B cell (primary cell): ENCODE measurements around the gene CYP4A22. TPM values are rescaled to one million over a fixed set of nuclear protein-coding genes. Genes with fewer than 3 reads are reported as not detected.
"Not testable (repeated sequence)": the region's sequence is repeated elsewhere in the genome, so short reads cannot be mapped to it uniquely, and the experiment has no call there.

ENCODE experiments used
- ATAC-seq: fragments of 200-7000 bp; cut with Tn5 transposase; one replicate; pipeline ENCODE4 v1.10.0; 2021; ENCODE audit warnings: low read depth, mild to moderate bottlenecking, moderate number of reproducible peaks, moderate library complexity
- CTCF ChIA-PET: fragments of 350-600 bp; sonication (Branson Sonifier 250); formaldehyde crosslinking; loops from one replicate; lab custom pipeline; 2021; ENCODE audit warnings: antibody characterized with exemption, inconsistent platforms; lab: Charles Lee
- POLR2A ChIA-PET: fragments of 350-600 bp; sonication (Branson Sonifier 250); formaldehyde crosslinking; loops from one replicate; lab custom pipeline; 2021; ENCODE audit warnings: antibody characterized with exemption; lab: Charles Lee
- DNase-seq: peaks from one replicate; pipeline ENCODE4 v3.0.0; 2013
- H2AFZ ChIP-seq: 2 replicates; pipeline ENCODE4 v1.6.1; 2012; ENCODE audit warnings: mild to moderate bottlenecking, low read depth, low read length; ENCODE audit not compliant: insufficient read depth, poor library complexity, severe bottlenecking
- H3K27ac ChIP-seq, 2 donors: 1 replicate in 1 of 2; 2 replicates in 1 of 2; pipeline ENCODE4 v1.5.1; 2012 to 2013; ENCODE audit warnings: low read length in 2 of 2, mild to moderate bottlenecking in 2 of 2, moderate library complexity in 1 of 2
- H3K27me3 ChIP-seq, 4 experiments: fragments of 200-600 bp in 1 of 4; sonication (generic) in 1 of 4; replicated peaks in 1 of 4; 1 replicate in 2 of 4; 2 replicates in 2 of 4; pipeline versions ENCODE4 v1.6.1 to v1.7.0; 2013 to 2016; ENCODE audit warnings: low read length in 3 of 4, mild to moderate bottlenecking in 2 of 4, mixed read lengths in 1 of 4, moderate library complexity in 1 of 4; ENCODE audit not compliant: insufficient read depth in 4 of 4, control insufficient read depth in 3 of 4; ENCODE audit errors: control extremely low read depth in 1 of 4
- H3K36me3 ChIP-seq, 2 experiments: replicated peaks in 1 of 2; 1 replicate in 1 of 2; 2 replicates in 1 of 2; pipeline versions ENCODE4 v1.6.1 to v1.7.1; 2013; ENCODE audit warnings: low read length in 1 of 2; ENCODE audit not compliant: insufficient read depth in 2 of 2, control insufficient read depth in 1 of 2; ENCODE audit errors: control extremely low read depth in 1 of 2, extremely low read depth in 1 of 2
- H3K4me1 ChIP-seq, 2 donors: fragments of 200-600 bp in 1 of 2; sonication (generic) in 1 of 2; 1 replicate in 1 of 2; 2 replicates in 1 of 2; pipeline versions ENCODE4 v1.5.1 to v1.6.1; 2013 to 2017; ENCODE audit warnings: low read length in 2 of 2; ENCODE audit not compliant: control insufficient read depth in 2 of 2, insufficient read depth in 2 of 2
- H3K4me2 ChIP-seq: replicated peaks from 2 replicates; pipeline ENCODE3; 2012; ENCODE audit warnings: mild to moderate bottlenecking, low read depth, low read length; ENCODE audit not compliant: poor library complexity, severe bottlenecking
- H3K4me3 ChIP-seq, 5 experiments: fragments of 200-600 bp in 1 of 5; sonication (generic) in 1 of 5; 1 replicate in 3 of 5; 2 replicates in 2 of 5; pipeline versions ENCODE4 v1.5.1 to v1.7.0; 2011 to 2016; ENCODE audit warnings: low read length in 4 of 5, mild to moderate bottlenecking in 4 of 5, low read depth in 2 of 5, control low read depth in 1 of 5, moderate library complexity in 1 of 5; ENCODE audit not compliant: insufficient read depth in 1 of 5; ENCODE audit errors: control extremely low read depth in 1 of 5, extremely low read depth in 1 of 5
- H3K79me2 ChIP-seq: fragments of 200-600 bp; sonication (generic); one replicate; pipeline ENCODE4 v1.6.0; 2016; ENCODE audit warnings: low read length; ENCODE audit not compliant: control insufficient read depth, insufficient read depth
- H3K9ac ChIP-seq: fragments of 200-600 bp; sonication (generic); 2 replicates; pipeline ENCODE4 v1.6.1; 2017; ENCODE audit warnings: mild to moderate bottlenecking, low read length, moderate library complexity
- H3K9me3 ChIP-seq, 3 donors: one replicate each; pipeline versions ENCODE4 v1.6.1 to v1.7.1; 2013; ENCODE audit warnings: low read length in 2 of 3; ENCODE audit not compliant: control insufficient read depth in 2 of 3, insufficient read depth in 1 of 3; ENCODE audit errors: control extremely low read depth in 1 of 3
- H4K20me1 ChIP-seq: 2 replicates; pipeline ENCODE4 v1.6.0; 2012; ENCODE audit warnings: mild to moderate bottlenecking, low read length; ENCODE audit not compliant: insufficient read depth, control insufficient read depth, poor library complexity, severe bottlenecking
- H3K27ac Mint-ChIP-seq: one replicate; pipeline ENCODE4 v1.8.0; 2021; ENCODE audit warnings: mixed read lengths
- H3K27me3 Mint-ChIP-seq: one replicate; pipeline ENCODE4 v1.8.0; 2021; ENCODE audit warnings: mixed read lengths
- H3K4me1 Mint-ChIP-seq: one replicate; pipeline ENCODE4 v1.8.0; 2021; ENCODE audit warnings: mixed read lengths
- H3K4me3 Mint-ChIP-seq: one replicate; pipeline ENCODE4 v1.8.0; 2021; ENCODE audit warnings: mixed read lengths
- H3K9me3 Mint-ChIP-seq: one replicate; pipeline ENCODE4 v1.8.0; 2022; ENCODE audit warnings: mixed read lengths; ENCODE audit not compliant: insufficient read depth
- CTCF ChIP-seq: fragments of 200-600 bp; IDR thresholded peaks from one replicate; pipeline ENCODE4 v1.8.0; 2022; ENCODE audit warnings: antibody characterized with exemption, mild to moderate bottlenecking
- EZH2 ChIP-seq: IDR thresholded peaks from 2 replicates; pipeline ENCODE4 v1.6.1; 2012; ENCODE audit warnings: borderline replicate concordance, low read depth, mild to moderate bottlenecking, moderate library complexity, low read length; ENCODE audit not compliant: insufficient read depth, poor library complexity, severe bottlenecking
- WGBS: methylation state at CpG from one replicate; pipeline ENCODE4 v1.1.5; 2013; ENCODE audit warnings: missing lambda C conversion rate; ENCODE audit not compliant: insufficient coverage; 5-methylcytosine and 5-hydroxymethylcytosine counted together
- intact Hi-C: fragments of 100-400 bp; cut with micrococcal nuclease; formaldehyde crosslinking; loops from one replicate; pipeline ENCODE4 v1.10.0; 2022
- polyA plus RNA-seq: library from polyadenylated mRNA; depleted of rRNA; stranded (reverse); fragments of >200 nt; gene quantifications from 2 replicates; pipeline ENCODE4 v1.2.3, GENCODE V29; 2012
- total RNA-seq, 2 donors: library from RNA; stranded (reverse); fragments of 120-200 nt in 1 of 2; gene quantifications; 1 replicate in 1 of 2; 2 replicates in 1 of 2; pipeline versions ENCODE4 v1.2.3 to v1.2.4, GENCODE V29; 2013 to 2022

CYP4A22 gene
- total and polyA plus RNA-seq, 2 donors (not counting 1 experiment from before 2014, with no cell fraction given): not detected

- POLR2A ChIA-PET, ATAC-seq, H3K4me3 Mint-ChIP-seq, DNase-seq, H4K20me1 ChIP-seq, H3K27ac Mint-ChIP-seq, H2AFZ ChIP-seq, H3K27ac ChIP-seq, CTCF ChIA-PET, H3K9me3 ChIP-seq, H3K9me3 Mint-ChIP-seq, H3K4me1 Mint-ChIP-seq, H3K4me1 ChIP-seq, H3K79me2 ChIP-seq, H3K27me3 ChIP-seq, H3K36me3 ChIP-seq, H3K4me2 ChIP-seq, H3K9ac ChIP-seq, H3K4me3 ChIP-seq, intact Hi-C loops: not testable (repeated sequence)
- peaks cover 14% of the 10 kb centered on the region for H3K27me3 Mint-ChIP-seq
Measured at GRCh38 chr1:47109482-47109881, 27.8 kb upstream of the CYP4A22 start.

GRCh38 chr1:47113178-47113577 lies 24.1 kb upstream of the CYP4A22 start:
- H3K4me3 Mint-ChIP-seq: no peak overlapping the region
- Histone ChIP-seq H3K79me2 (no peaks in the 10 kb centered on the region), H3K27ac (no peak overlapping the region), H3K9ac (no peak overlapping the region), H3K4me1 (no peaks in the 10 kb centered on the region), H3K36me3 (no peaks in the 10 kb centered on the region), H3K4me3 (no peak overlapping the region), H3K27me3 (no peaks in the 10 kb centered on the region), H4K20me1 (no peaks in the 10 kb centered on the region), H3K4me2 (no peak overlapping the region), H3K9me3 (no peaks in the 10 kb centered on the region), H2AFZ (no peak overlapping the region)
- CTCF ChIA-PET: no interaction called here
- no peak for ATAC-seq
- intact Hi-C loops: no loop called here
- 95% methylated on average over 2 of the region's 4 CpGs for WGBS
- H3K4me1 Mint-ChIP-seq: no peaks in the 10 kb centered on the region
- POLR2A ChIA-PET: no interaction called here
- peaks cover 24% of the 10 kb centered on the region for H3K27me3 Mint-ChIP-seq
- H3K27ac Mint-ChIP-seq: no peak overlapping the region
- TF ChIP-seq EZH2: no peak
- no peak for TF ChIP-seq CTCF
- H3K9me3 Mint-ChIP-seq: no peaks in the 10 kb centered on the region
- DNase-seq: no peak

- WGBS: 100% methylated on average over 1 of the region's 1 CpG
- H3K9ac ChIP-seq, DNase-seq, H3K4me1 Mint-ChIP-seq, intact Hi-C loops, H3K4me3 Mint-ChIP-seq, H3K4me1 ChIP-seq, H4K20me1 ChIP-seq, H3K9me3 ChIP-seq, H3K27ac Mint-ChIP-seq, H3K27me3 ChIP-seq, H3K27ac ChIP-seq, H3K9me3 Mint-ChIP-seq, H3K36me3 ChIP-seq, H2AFZ ChIP-seq, ATAC-seq, H3K4me3 ChIP-seq, H3K79me2 ChIP-seq, H3K4me2 ChIP-seq, CTCF ChIA-PET: not testable (repeated sequence)
- peaks cover 14% of the 10 kb centered on the region for H3K27me3 Mint-ChIP-seq
- POLR2A ChIA-PET: interaction anchor here (0.5 kb wide), 1 partner anchor 775 kb away, joined by 4 read pairs; no protein-coding TSS in a partner anchor
Measured at GRCh38 chr1:47121039-47121438, 16.2 kb upstream of the CYP4A22 start.
